HEK293 (cell line): Measurements from ENCODE around the gene MVB12B.
A peak's percentile ranks its signal among the peaks of the same experiment; 100 is the strongest.
"Not testable (repeated sequence)": the region's sequence is repeated elsewhere in the genome, so short reads cannot be mapped to it uniquely, and the experiment has no call there.

Experiments used
- CTCF ChIA-PET: fragments of 350-600 bp; formaldehyde crosslinking; extraction: SDS; loops from one replicate; lab custom pipeline; 2021; ENCODE audit warnings: antibody characterized with exemption; lab: Yijun Ruan, JAX
- POLR2A ChIA-PET: fragments of 300-600 bp; formaldehyde crosslinking; extraction: SDS; loops from one replicate; lab custom pipeline; 2020; ENCODE audit warnings: antibody characterized with exemption, inconsistent platforms; lab: Yijun Ruan, JAX
- H3K27ac ChIP-seq: fragments of 200-500 bp; sonication (Bioruptor generic); 2 replicates; pipeline ENCODE4 v1.5.1; 2014; ENCODE audit warnings: low read depth, low read length, control low read depth, inconsistent platforms; ENCODE audit errors: extremely low read depth
- H3K36me3 ChIP-seq, 2 experiments: fragments of 200-500 bp in 1 of 2; sonication (Bioruptor generic) in 1 of 2; 1 replicate in 1 of 2; 2 replicates in 1 of 2; pipeline ENCODE4 v1.5.1; 2014 to 2017; ENCODE audit warnings: inconsistent platforms in 2 of 2, low read length in 2 of 2; ENCODE audit not compliant: control insufficient read depth in 2 of 2, insufficient read depth in 1 of 2
- H3K4me1 ChIP-seq: fragments of 200-500 bp; sonication (Bioruptor generic); 2 replicates; pipeline ENCODE4 v1.5.1; 2014; ENCODE audit warnings: mild to moderate bottlenecking, low read length, inconsistent platforms; ENCODE audit not compliant: control insufficient read depth, insufficient read depth
- H3K4me3 ChIP-seq: 2 replicates; pipeline ENCODE4 v1.5.1; 2011; ENCODE audit warnings: low read depth, mild to moderate bottlenecking, control low read depth, low read length, moderate library complexity
- H3K9me3 ChIP-seq: fragments of 200-500 bp; sonication (Bioruptor generic); 2 replicates; pipeline ENCODE4 v1.5.1; 2014; ENCODE audit warnings: low read depth, low read length, inconsistent platforms; ENCODE audit not compliant: control insufficient read depth, insufficient read depth
- GLIS1 ChIP-seq: fragments of 450-650 bp; formaldehyde crosslinking; IDR thresholded peaks from 2 replicates; pipeline ENCODE4 v1.5.1; 2016; ENCODE audit warnings: missing biosample characterization, missing genetic modification characterization
- ZBTB1 ChIP-seq: fragments of 450-650 bp; formaldehyde crosslinking; IDR thresholded peaks from 2 replicates; pipeline ENCODE4 v1.5.1; 2016; ENCODE audit warnings: missing biosample characterization, missing genetic modification characterization
- ZNF121 ChIP-seq: fragments of 450-650 bp; formaldehyde crosslinking; IDR thresholded peaks from 2 replicates; pipeline ENCODE4 v1.5.1; 2016; ENCODE audit warnings: missing biosample characterization, missing genetic modification characterization
- ZNF184 ChIP-seq: fragments of 450-650 bp; IDR thresholded peaks from 2 replicates; pipeline ENCODE4 v1.5.1; 2018; ENCODE audit warnings: missing biosample characterization, mild to moderate bottlenecking, missing genetic modification characterization
- ZNF366 ChIP-seq: fragments of 450-650 bp; formaldehyde crosslinking; conservative IDR thresholded peaks from 2 replicates; pipeline ENCODE4 v1.5.1; 2016; ENCODE audit warnings: missing biosample characterization, missing genetic modification characterization
- ZNF404 ChIP-seq: fragments of 450-650 bp; formaldehyde crosslinking; IDR thresholded peaks from 2 replicates; pipeline ENCODE4 v1.5.1; 2017; ENCODE audit warnings: missing biosample characterization, missing genetic modification characterization
- ZNF488 ChIP-seq: fragments of 450-650 bp; formaldehyde crosslinking; IDR thresholded peaks from 2 replicates; pipeline ENCODE4 v1.5.1; 2016; ENCODE audit warnings: missing biosample characterization, missing genetic modification characterization
- ZNF558 ChIP-seq: fragments of 450-650 bp; formaldehyde crosslinking; IDR thresholded peaks from 2 replicates; pipeline ENCODE4 v1.5.1; 2016; ENCODE audit warnings: missing biosample characterization, missing genetic modification characterization
- ZNF629 ChIP-seq: fragments of 450-650 bp; formaldehyde crosslinking; IDR thresholded peaks from 2 replicates; pipeline ENCODE4 v1.5.1; 2017; ENCODE audit warnings: missing biosample characterization, missing genetic modification characterization
- ZNF639 ChIP-seq: fragments of 450-650 bp; formaldehyde crosslinking; IDR thresholded peaks from 2 replicates; pipeline ENCODE4 v1.5.1; 2016; ENCODE audit warnings: missing biosample characterization, missing genetic modification characterization
- ZNF704 ChIP-seq: fragments of 450-650 bp; formaldehyde crosslinking; IDR thresholded peaks from 2 replicates; pipeline ENCODE4 v1.5.1; 2016; ENCODE audit warnings: missing biosample characterization, missing genetic modification characterization
- ZNF747 ChIP-seq: fragments of 450-650 bp; formaldehyde crosslinking; IDR thresholded peaks from 2 replicates; pipeline ENCODE4 v1.5.1; 2016; ENCODE audit warnings: missing biosample characterization, missing genetic modification characterization
- ZNF843 ChIP-seq: fragments of 450-650 bp; formaldehyde crosslinking; IDR thresholded peaks from 2 replicates; pipeline ENCODE4 v1.5.1; 2016; ENCODE audit warnings: missing biosample characterization, missing genetic modification characterization
- ZSCAN5A ChIP-seq: fragments of 450-650 bp; formaldehyde crosslinking; IDR thresholded peaks from 2 replicates; pipeline ENCODE4 v1.5.1; 2016; ENCODE audit warnings: missing biosample characterization, missing genetic modification characterization

Gene MVB12B

GRCh38 chr9:126536131-126536530 lies 209.5 kb downstream of the MVB12B start (continued):
- TF ChIP-seq ZNF843 (tag by site-specific recombination) = no peak

GRCh38 chr9:126536841-126537465 lies 210.3 kb downstream of the MVB12B start:
- CTCF ChIA-PET = interaction anchor here (0.6 to 1.6 kb wide), 7 partner anchors 15 to 37 kb away, joined by 3 to 7 read pairs (median 4); no protein-coding TSS in a partner anchor
- H3K36me3 ChIP-seq = no peaks in the 10 kb centered on the region
- H3K9me3 ChIP-seq = no peaks in the 10 kb centered on the region
- no peak overlapping the region for H3K4me3 ChIP-seq
- H3K4me1 ChIP-seq = no peaks in the 10 kb centered on the region
- TF ChIP-seq ZNF366 (tag by site-specific recombination) (no peak), ZNF629 (peak; percentile 27; the same call in 1 of the 2 replicates)
- no peak overlapping the region for H3K27ac ChIP-seq
- POLR2A ChIA-PET = interaction anchor here (0.6 kb wide), 1 partner anchor 275 kb away, joined by 3 read pairs; no protein-coding TSS in a partner anchor

GRCh38 chr9:126538550-126538949 lies 211.9 kb downstream of the MVB12B start:
- H3K4me3 ChIP-seq = no peak overlapping the region
- ChIA-PET CTCF (interaction anchor here (0.6 to 1.4 kb wide), 8 partner anchors 9 to 168 kb away, joined by 3 to 10 read pairs (median 4); no protein-coding TSS in a partner anchor), POLR2A (no interaction called here)
- H3K9me3 ChIP-seq = no peaks in the 10 kb centered on the region
- no peaks in the 10 kb centered on the region for H3K4me1 ChIP-seq
- no peak overlapping the region for H3K27ac ChIP-seq
- no peak for TF ChIP-seq ZNF704 (tag by site-specific recombination)
- 0 out of 2 replicates have a peak, but pooled peaks have one; percentile 21 for TF ChIP-seq ZNF121
- no peak for TF ChIP-seq GLIS1 (tag by site-specific recombination)
- no peaks in the 10 kb centered on the region for H3K36me3 ChIP-seq

GRCh38 chr9:126540398-126540797 lies 213.8 kb downstream of the MVB12B start:
- H3K4me3 ChIP-seq, POLR2A ChIA-PET, H3K36me3 ChIP-seq, H3K9me3 ChIP-seq, H3K4me1 ChIP-seq, H3K27ac ChIP-seq: not testable (repeated sequence)
- CTCF ChIA-PET = interaction anchor here (0.7 to 2.2 kb wide), 3 partner anchors 18 to 216 kb away, joined by 3 to 7 read pairs (median 4); no protein-coding TSS in a partner anchor

GRCh38 chr9:126543490-126543889 lies 216.9 kb downstream of the MVB12B start:
- TF ChIP-seq ZNF558 (tag by site-specific recombination) = no peak
- TF ChIP-seq ZNF747 = no peak
- TF ChIP-seq ZSCAN5A (tag by site-specific recombination) = 0 out of 2 replicates have a peak, but pooled peaks have one; percentile 24
- Histone ChIP-seq H3K27ac (no peak overlapping the region), H3K4me1 (no peaks in the 10 kb centered on the region), H3K9me3 (no peaks in the 10 kb centered on the region), H3K4me3 (no peak overlapping the region), H3K36me3 (no peaks in the 10 kb centered on the region)
- POLR2A ChIA-PET = no interaction called here
- CTCF ChIA-PET = interaction anchor here (0.6 to 1.2 kb wide), 4 partner anchors 12 to 985 kb away, joined by 3 read pairs; no protein-coding TSS in a partner anchor

- no peaks in the 10 kb centered on the region for H3K36me3 ChIP-seq
- no peaks in the 10 kb centered on the region for H3K4me1 ChIP-seq
- no peaks in the 10 kb centered on the region for H3K9me3 ChIP-seq
- ChIA-PET POLR2A (no interaction called here), CTCF (interaction anchor here (0.6 to 1.2 kb wide), 4 partner anchors 10 to 26 kb away, joined by 3 to 4 read pairs (median 3); no protein-coding TSS in a partner anchor)
- TF ChIP-seq ZBTB1 (tag by site-specific recombination) (no peak), ZNF184 (no peak), ZNF404 (tag by site-specific recombination) (no peak), ZNF488 (tag by site-specific recombination) (no peak), ZNF639 (tag by site-specific recombination) (no peak)
- H3K4me3 ChIP-seq = no peak overlapping the region
- no peak overlapping the region for H3K27ac ChIP-seq
These were observed 218.5 kb downstream of the MVB12B start for GRCh38 chr9:126545106-126545505.
